ENCODE measurements around the gene ST6GALNAC6. TPM values are rescaled to one million over a fixed set of nuclear protein-coding genes. Genes with fewer than 3 reads are reported as not detected.
A peak's percentile ranks its signal among the peaks of the same experiment; 100 is the strongest.

ST6GALNAC6 gene
- total RNA-seq = 10 to 100 TPM; 74.4 to 75.6 TPM

- Mint-ChIP-seq H3K9me3 (no peaks in the 10 kb centered on the region), H3K27me3 (ENCODE audit: low read depth) (no peaks in the 10 kb centered on the region), H3K36me3 (ENCODE audit: insufficient read depth in 2 of 2) (peaks cover 8 to 20% of the 10 kb centered on the region in 2 donors), H3K4me3 (peak within 1 kb of the TSS; percentile 91 to 92), H3K27ac (peak within 1 kb of the TSS; percentile 46), H3K4me1 (ENCODE audit: low read depth) (peaks cover 36% of the 10 kb centered on the region)
- peak; percentile 81 to 88 for DNase-seq
- ATAC-seq (replicated peaks in 1 of 2) = peak; percentile 83 to 87
These were observed at the start of gene ST6GALNAC6 for GRCh38 chr9:127899128-127899943. ST6GALNAC6 (minus strand) TSS chr9:127899603; CDS start chr9:127897981, 1,622 bp downstream.

GRCh38 chr9:127947841-127948710 lies 48.7 kb upstream of the ST6GALNAC6 start:
- no peak for DNase-seq
- Mint-ChIP-seq H3K4me1 (ENCODE audit: low read depth) (peaks cover 59% of the 10 kb centered on the region), H3K27me3 (ENCODE audit: low read depth) (no peaks in the 10 kb centered on the region), H3K9me3 (no peaks in the 10 kb centered on the region), H3K27ac (peak overlapping the region; percentile 9), H3K4me3 (no peak overlapping the region), H3K36me3 (ENCODE audit: insufficient read depth in 2 of 2) (peaks cover 3 to 11% of the 10 kb centered on the region in 2 donors)
- no peak for ATAC-seq (replicated peaks in 1 of 2)

DNA sequence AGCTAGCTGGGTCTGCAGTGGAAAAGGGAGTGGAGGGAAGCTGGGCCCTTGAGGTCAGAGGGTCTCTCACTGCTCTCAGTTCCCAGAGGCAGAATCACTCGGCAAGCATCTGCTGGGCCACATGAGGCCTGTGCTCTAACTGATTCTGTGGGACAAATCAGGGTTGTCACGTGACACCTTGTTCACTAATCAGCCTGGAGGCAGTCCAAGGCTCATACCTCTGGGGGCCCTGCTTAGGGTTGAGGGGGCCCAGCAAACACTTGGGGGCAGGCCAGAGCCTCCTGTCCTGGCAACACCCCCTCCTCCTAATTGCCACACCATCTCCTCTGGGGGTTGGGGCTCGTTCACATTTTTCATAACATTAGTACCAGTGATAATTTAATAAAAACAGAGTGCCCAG lies 47.3 kb upstream of the ST6GALNAC6 start:
- Mint-ChIP-seq H3K9me3 (no peaks in the 10 kb centered on the region), H3K4me1 (ENCODE audit: low read depth) (peaks cover 52% of the 10 kb centered on the region), H3K4me3 (no peak overlapping the region), H3K27ac (no peak overlapping the region), H3K36me3 (ENCODE audit: insufficient read depth in 2 of 2) (peaks cover 3 to 15% of the 10 kb centered on the region in 2 donors), H3K27me3 (ENCODE audit: low read depth) (no peaks in the 10 kb centered on the region)
- DNase-seq (no peak), ATAC-seq (replicated peaks in 1 of 2) (no peak)

- ATAC-seq (replicated peaks in 1 of 2) (no peak), DNase-seq (no peak)
- Mint-ChIP-seq H3K9me3 (no peaks in the 10 kb centered on the region), H3K36me3 (ENCODE audit: insufficient read depth in 2 of 2) (peaks cover 5 to 13% of the 10 kb centered on the region in 2 donors), H3K4me3 (no peak overlapping the region), H3K27ac (no peak overlapping the region), H3K4me1 (ENCODE audit: low read depth) (peaks cover 47% of the 10 kb centered on the region), H3K27me3 (ENCODE audit: low read depth) (no peaks in the 10 kb centered on the region)
These were observed 46.5 kb upstream of the ST6GALNAC6 start for GRCh38 chr9:127945942-127946341.

GRCh38 chr9:127945338-127945737 lies 45.9 kb upstream of the ST6GALNAC6 start:
- DNase-seq (no peak), ATAC-seq (replicated peaks in 1 of 2) (no peak)
- H3K27ac Mint-ChIP-seq = no peak overlapping the region
- H3K4me3 Mint-ChIP-seq = no peak overlapping the region
- no peaks in the 10 kb centered on the region for H3K9me3 Mint-ChIP-seq
- H3K27me3 Mint-ChIP-seq (ENCODE audit: low read depth) = no peaks in the 10 kb centered on the region
- H3K36me3 Mint-ChIP-seq (ENCODE audit: insufficient read depth in 2 of 2) = peaks cover 5 to 13% of the 10 kb centered on the region in 2 donors
- peaks cover 41% of the 10 kb centered on the region for H3K4me1 Mint-ChIP-seq (ENCODE audit: low read depth)

DNA sequence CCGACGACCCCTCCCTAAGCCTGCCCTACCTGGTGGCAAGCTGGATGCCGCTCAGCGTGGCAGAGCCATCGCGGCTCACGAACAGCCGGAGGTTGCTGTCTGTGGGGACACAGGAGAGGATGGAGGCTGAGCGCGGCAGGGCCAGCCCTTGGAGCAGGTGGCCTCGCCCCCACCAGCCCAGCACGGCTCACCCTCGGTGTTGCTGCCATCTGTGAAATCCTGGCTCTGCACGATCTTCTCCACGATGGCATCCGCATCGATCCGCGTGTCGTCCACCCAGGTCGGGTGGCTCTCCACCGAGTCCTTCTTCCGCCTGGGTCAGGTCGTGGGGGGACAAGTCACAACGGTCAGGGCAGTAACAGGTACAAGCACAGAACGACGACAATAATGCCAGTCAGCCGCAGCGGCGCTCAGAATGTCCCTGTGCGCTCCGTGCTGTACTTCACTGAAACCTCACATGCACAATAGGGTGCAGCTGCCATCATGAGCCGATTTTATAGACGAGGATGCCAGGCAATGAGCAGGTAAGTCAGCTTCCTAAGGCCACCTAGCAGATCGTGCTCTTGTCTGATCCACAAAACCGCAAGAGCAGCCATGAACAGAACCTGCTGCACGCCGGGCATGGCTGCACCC lies 45.3 kb upstream of the ST6GALNAC6 start:
- Mint-ChIP-seq H3K27me3 (ENCODE audit: low read depth) (no peaks in the 10 kb centered on the region), H3K4me3 (no peak overlapping the region), H3K4me1 (ENCODE audit: low read depth) (peaks cover 34% of the 10 kb centered on the region), H3K36me3 (ENCODE audit: insufficient read depth in 2 of 2) (peaks cover 5 to 11% of the 10 kb centered on the region in 2 donors), H3K27ac (peak overlapping the region; percentile 42), H3K9me3 (no peaks in the 10 kb centered on the region)
- no peak for ATAC-seq (replicated peaks in 1 of 2)
- no peak for DNase-seq

DNA sequence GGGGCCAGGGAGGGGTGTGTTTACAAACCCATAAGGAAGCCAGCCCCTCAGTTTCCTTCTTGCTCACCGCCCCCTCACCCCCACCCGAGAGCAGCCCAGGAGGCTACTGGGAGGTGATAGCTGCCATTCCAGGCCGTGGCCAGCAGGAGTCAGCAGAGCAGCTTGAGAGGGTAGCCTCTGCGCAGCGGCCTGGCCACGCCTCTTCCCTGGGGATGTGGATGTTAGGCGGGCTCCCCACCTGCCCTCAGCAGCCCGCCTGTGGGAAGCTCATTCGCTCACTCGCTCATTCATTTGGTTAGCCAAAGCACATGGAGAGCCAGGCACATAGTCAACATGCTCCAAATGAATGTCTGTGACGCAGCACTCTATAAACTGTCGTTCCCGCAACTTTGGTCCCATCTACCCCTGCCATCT lies 44.3 kb upstream of the ST6GALNAC6 start:
- no peak overlapping the region for H3K4me3 Mint-ChIP-seq
- ATAC-seq (replicated peaks in 1 of 2) (peak; percentile 83 to 85), DNase-seq (peak; percentile 78 to 84)
- peaks cover 4 to 11% of the 10 kb centered on the region in 2 donors for H3K36me3 Mint-ChIP-seq (ENCODE audit: insufficient read depth in 2 of 2)
- no peaks in the 10 kb centered on the region for H3K9me3 Mint-ChIP-seq
- H3K27me3 Mint-ChIP-seq (ENCODE audit: low read depth) = no peaks in the 10 kb centered on the region
- H3K27ac Mint-ChIP-seq = peak overlapping the region; percentile 31
- peaks cover 29% of the 10 kb centered on the region for H3K4me1 Mint-ChIP-seq (ENCODE audit: low read depth)

- Mint-ChIP-seq H3K27me3 (ENCODE audit: low read depth) (no peaks in the 10 kb centered on the region), H3K4me3 (no peak overlapping the region), H3K4me1 (ENCODE audit: low read depth) (peaks cover 24% of the 10 kb centered on the region), H3K9me3 (no peaks in the 10 kb centered on the region), H3K27ac (no peak overlapping the region), H3K36me3 (ENCODE audit: insufficient read depth in 2 of 2) (peaks cover 2 to 11% of the 10 kb centered on the region in 2 donors)
- ATAC-seq (replicated peaks in 1 of 2) = peak; percentile 6 to 14
- no peak for DNase-seq
These were observed 43.7 kb upstream of the ST6GALNAC6 start for GRCh38 chr9:127943011-127943662.

- Mint-ChIP-seq H3K27ac (no peak overlapping the region), H3K4me3 (no peak overlapping the region), H3K36me3 (ENCODE audit: insufficient read depth in 2 of 2) (peaks cover 2 to 11% of the 10 kb centered on the region in 2 donors), H3K27me3 (ENCODE audit: low read depth) (no peaks in the 10 kb centered on the region), H3K4me1 (ENCODE audit: low read depth) (peaks cover 31% of the 10 kb centered on the region), H3K9me3 (no peaks in the 10 kb centered on the region)
- ATAC-seq (replicated peaks in 1 of 2) (peak; percentile 46 to 56), DNase-seq (peak; percentile 55 to 71)
These were observed 43.0 kb upstream of the ST6GALNAC6 start for GRCh38 chr9:127942216-127943010.

DNA sequence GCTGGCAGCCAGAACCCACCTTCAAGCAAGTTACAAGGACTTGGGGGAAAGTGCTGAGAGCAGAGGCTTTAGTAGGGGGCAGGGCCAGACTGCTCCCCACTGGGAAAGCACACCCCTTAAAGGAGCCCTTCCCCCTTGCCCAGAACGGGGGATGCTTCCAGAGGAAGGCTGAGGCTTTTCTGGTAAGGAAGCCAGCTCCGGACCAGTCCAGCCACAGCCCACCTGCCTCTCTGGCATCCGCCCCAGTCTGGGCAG lies 42.5 kb upstream of the ST6GALNAC6 start:
- no peak overlapping the region for H3K4me3 Mint-ChIP-seq
- H3K27ac Mint-ChIP-seq = no peak overlapping the region
- peaks cover 4 to 12% of the 10 kb centered on the region in 2 donors for H3K36me3 Mint-ChIP-seq (ENCODE audit: insufficient read depth in 2 of 2)
- no peaks in the 10 kb centered on the region for H3K27me3 Mint-ChIP-seq (ENCODE audit: low read depth)
- ATAC-seq (replicated peaks in 1 of 2) = no peak
- no peaks in the 10 kb centered on the region for H3K9me3 Mint-ChIP-seq
- no peak for DNase-seq
- peaks cover 33% of the 10 kb centered on the region for H3K4me1 Mint-ChIP-seq (ENCODE audit: low read depth)

GRCh38 chr9:127941062-127941960 lies 41.9 kb upstream of the ST6GALNAC6 start:
- peaks cover 36% of the 10 kb centered on the region for H3K4me1 Mint-ChIP-seq (ENCODE audit: low read depth)
- peaks cover 4 to 12% of the 10 kb centered on the region in 2 donors for H3K36me3 Mint-ChIP-seq (ENCODE audit: insufficient read depth in 2 of 2)
- no peak overlapping the region for H3K4me3 Mint-ChIP-seq
- DNase-seq (no peak), ATAC-seq (replicated peaks in 1 of 2) (no peak)
- H3K27ac Mint-ChIP-seq = no peak overlapping the region
- H3K27me3 Mint-ChIP-seq (ENCODE audit: low read depth) = no peaks in the 10 kb centered on the region
- no peaks in the 10 kb centered on the region for H3K9me3 Mint-ChIP-seq
